Cardiac fibroblast (primary cell): Measurements from ENCODE around the gene C5orf15.

Source experiments
- DNase-seq, 2 donors: peaks; one replicate each; pipeline versions ENCODE4 v3.0.0 to v3.0.0-alpha.2; 2010; ENCODE audit warnings: low read depth in 2 of 2
- H3K4me3 ChIP-seq, 2 donors: replicated peaks in 1 of 2; 1 replicate in 1 of 2; 2 replicates in 1 of 2; pipeline ENCODE4 v1.5.1; 2011; ENCODE audit warnings: low read depth in 2 of 2, low read length in 2 of 2, mild to moderate bottlenecking in 2 of 2, moderate library complexity in 1 of 2
- TF ChIP-seq, protein P1 (sequence below): IDR thresholded peaks from one replicate; pipeline ENCODE4 v1.5.1; 2011; ENCODE audit warnings: low read depth, mild to moderate bottlenecking, low read length, inconsistent platforms

The C5orf15 gene

GRCh38 chr5:133952729-133953567 is 15.5 kb downstream of the C5orf15 start:
- peak overlapping the region in 1 of 2 donors; percentile 3 for H3K4me3 ChIP-seq
- DNase-seq = peak; percentile 98
- TF ChIP-seq, protein P1, sequence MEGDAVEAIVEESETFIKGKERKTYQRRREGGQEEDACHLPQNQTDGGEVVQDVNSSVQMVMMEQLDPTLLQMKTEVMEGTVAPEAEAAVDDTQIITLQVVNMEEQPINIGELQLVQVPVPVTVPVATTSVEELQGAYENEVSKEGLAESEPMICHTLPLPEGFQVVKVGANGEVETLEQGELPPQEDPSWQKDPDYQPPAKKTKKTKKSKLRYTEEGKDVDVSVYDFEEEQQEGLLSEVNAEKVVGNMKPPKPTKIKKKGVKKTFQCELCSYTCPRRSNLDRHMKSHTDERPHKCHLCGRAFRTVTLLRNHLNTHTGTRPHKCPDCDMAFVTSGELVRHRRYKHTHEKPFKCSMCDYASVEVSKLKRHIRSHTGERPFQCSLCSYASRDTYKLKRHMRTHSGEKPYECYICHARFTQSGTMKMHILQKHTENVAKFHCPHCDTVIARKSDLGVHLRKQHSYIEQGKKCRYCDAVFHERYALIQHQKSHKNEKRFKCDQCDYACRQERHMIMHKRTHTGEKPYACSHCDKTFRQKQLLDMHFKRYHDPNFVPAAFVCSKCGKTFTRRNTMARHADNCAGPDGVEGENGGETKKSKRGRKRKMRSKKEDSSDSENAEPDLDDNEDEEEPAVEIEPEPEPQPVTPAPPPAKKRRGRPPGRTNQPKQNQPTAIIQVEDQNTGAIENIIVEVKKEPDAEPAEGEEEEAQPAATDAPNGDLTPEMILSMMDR = no peak

- TF ChIP-seq, protein P1 = no peak
- DNase-seq = peak in 1 of 2 donors; percentile 75
- no peak overlapping the region for H3K4me3 ChIP-seq
Measured at GRCh38 chr5:133950821-133951612, 17.4 kb downstream of the C5orf15 start.

- no peak overlapping the region for H3K4me3 ChIP-seq
- no peak for DNase-seq
- TF ChIP-seq, protein P1 = no peak
Measured at GRCh38 chr5:133948721-133949120, 19.7 kb downstream of the C5orf15 start.

DNA sequence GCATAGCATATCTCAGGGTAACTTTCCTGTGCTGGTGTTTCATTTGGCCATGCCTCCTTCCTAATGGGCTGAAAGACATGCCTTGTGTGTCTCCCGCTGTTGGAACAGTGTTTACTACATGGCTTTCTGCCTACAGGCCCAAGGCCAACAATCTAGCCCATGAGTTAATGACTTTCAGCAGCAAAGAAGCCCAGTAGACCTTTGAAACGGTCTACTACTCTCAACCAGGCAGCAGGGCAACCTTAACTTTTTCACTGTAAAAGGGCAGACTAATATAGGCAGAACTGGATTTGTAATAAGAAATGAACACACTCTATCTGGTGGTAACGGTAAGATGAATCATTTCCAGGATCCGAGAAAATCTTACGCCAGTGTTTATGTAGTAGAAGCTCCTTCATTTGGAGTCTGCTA is 21.0 kb downstream of the C5orf15 start:
- no peak for DNase-seq
- TF ChIP-seq, protein P1 = no peak
- no peak overlapping the region for H3K4me3 ChIP-seq

DNA sequence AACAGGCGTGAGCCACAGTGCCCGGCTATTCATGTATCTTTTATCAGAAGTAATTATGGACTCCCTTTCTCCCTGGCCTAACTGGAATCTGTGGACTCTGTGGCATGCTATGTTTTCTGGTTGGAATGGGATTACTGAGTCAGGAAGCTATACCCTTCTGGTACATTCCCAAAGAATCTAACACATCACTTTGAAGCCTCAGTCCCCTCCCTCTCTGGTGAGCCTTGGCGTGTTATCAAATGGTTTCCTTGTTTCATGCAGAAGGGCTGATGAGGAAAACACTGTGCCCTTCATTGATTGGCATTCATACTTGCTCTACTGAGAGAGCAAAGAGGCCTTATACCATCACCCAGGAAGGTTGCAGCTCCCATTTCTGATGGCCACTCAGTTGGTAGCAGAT is 22.9 kb downstream of the C5orf15 start:
- DNase-seq = no peak
- no peak overlapping the region for H3K4me3 ChIP-seq
- TF ChIP-seq, protein P1 = no peak

DNA sequence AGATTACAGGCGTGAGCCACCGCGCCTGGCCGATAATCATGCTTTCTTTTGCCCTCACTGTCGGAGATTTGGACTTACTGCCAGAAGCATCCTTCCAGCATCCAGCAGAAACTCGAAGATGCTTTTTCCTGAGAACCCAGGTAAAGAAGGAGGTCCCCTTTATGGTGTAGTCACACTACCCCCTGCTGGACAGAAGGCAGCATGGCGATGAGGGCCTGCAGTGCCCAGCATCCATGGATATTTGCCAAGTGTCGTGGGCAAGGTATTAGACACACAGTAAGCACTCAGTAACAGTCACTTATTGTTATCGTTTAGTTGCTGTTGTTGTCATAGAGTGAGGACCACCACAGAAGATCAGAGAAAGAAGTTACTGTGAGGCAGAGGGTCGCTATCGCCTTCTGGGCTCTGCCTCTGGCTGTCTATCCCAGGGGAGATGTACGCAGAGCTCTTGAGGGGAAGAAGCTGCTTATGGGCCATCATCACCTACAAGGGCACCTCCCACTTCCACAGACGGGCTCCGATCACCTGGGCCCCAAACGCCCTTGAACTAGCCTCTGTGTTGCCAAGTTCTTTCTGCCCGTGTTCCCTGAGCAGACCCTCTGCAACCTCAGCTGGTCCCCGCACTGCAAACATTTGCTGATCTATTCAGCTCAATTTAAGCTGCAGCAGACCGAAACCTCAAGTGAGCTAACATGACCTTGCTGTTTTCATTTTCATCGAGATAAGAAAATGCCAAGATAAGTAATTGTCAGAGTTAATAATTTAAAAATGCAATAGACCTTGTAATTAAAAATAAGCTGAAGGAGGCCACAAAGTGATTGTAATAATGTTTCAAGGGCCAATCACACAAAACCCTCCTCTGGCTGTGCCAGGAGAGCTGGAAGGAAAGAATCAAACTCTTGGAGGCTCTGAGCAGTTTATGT is 23.9 kb downstream of the C5orf15 start:
- TF ChIP-seq, protein P1 = peak; percentile 74
- DNase-seq = peak; percentile 65 to 70
- no peak overlapping the region for H3K4me3 ChIP-seq
